ENCODE data around the gene NOC2L. TPM values are rescaled to one million over a fixed set of nuclear protein-coding genes. Genes with fewer than 3 reads are reported as not detected.

NOC2L gene
- total RNA-seq, 1 experiment from 2014 or later = 130 TPM

- H2AK5ac ChIP-seq (ENCODE audit: insufficient read length, low read length) = no peak overlapping the region
- H3K9me3 ChIP-seq (ENCODE audit: control insufficient read depth, low read depth, low read length) = no peaks in the 10 kb centered on the region
- no peak overlapping the region for H3K18ac ChIP-seq (ENCODE audit: insufficient read length, low read depth, low read length)
- H2BK12ac ChIP-seq (ENCODE audit: insufficient read length, low read depth, low read length) = no peak overlapping the region
- no peak overlapping the region for H3K4ac ChIP-seq (ENCODE audit: low read depth, low read length)
- Mint-ChIP-seq H3K9me3 (peaks cover 1 to 2% of the 10 kb centered on the region in 2 experiments; a peak in 3 of 5 replicates), H3K4me3 (peak overlapping the region in 1 of 2 experiments; percentile 38; a peak in 1 of 5 replicates), H3K4me1 (peaks cover 6 to 11% of the 10 kb centered on the region in 2 experiments), H3K27ac (no peak overlapping the region; a peak in 2 of 7 replicates), H3K36me3 (ENCODE audit: insufficient read depth in 1 of 3, low read depth in 3 of 3) (peaks cover 2 to 7% (median 3%) of the 10 kb centered on the region in 3 experiments; a peak in 3 of 7 replicates), H3K27me3 (ENCODE audit: low read depth) (peaks cover 95% of the 10 kb centered on the region)
- H3K27ac ChIP-seq (ENCODE audit: insufficient read length, low read depth, low read length) = no peak overlapping the region
- H3K4me1 ChIP-seq (ENCODE audit: insufficient read depth, low read length) = no peaks in the 10 kb centered on the region
- no peak overlapping the region for H3K9ac ChIP-seq (ENCODE audit: extremely low read depth, insufficient read length, low read length)
- H3K23me2 ChIP-seq (ENCODE audit: insufficient read length, low read depth, low read length, poor library complexity, severe bottlenecking) = peaks cover 6% of the 10 kb centered on the region
- no CpG with 5 or more reads among the region's 10 CpGs for WGBS (ENCODE audit: extremely low coverage, insufficient read length, low lambda C conversion rate)
- no peak overlapping the region for H2BK20ac ChIP-seq (ENCODE audit: low read depth, low read length, poor library complexity, severe bottlenecking)
- DNase-seq = no peak
- H3K23ac ChIP-seq (ENCODE audit: insufficient read length, low read depth, low read length) = no peak overlapping the region
- no peak overlapping the region for H3K56ac ChIP-seq (ENCODE audit: insufficient read length, low read depth, low read length)
- no peaks in the 10 kb centered on the region for H4K20me1 ChIP-seq (ENCODE audit: control insufficient read depth, insufficient read depth, insufficient read length)
- H3T11ph ChIP-seq (ENCODE audit: low read length) = no peak overlapping the region
- H2BK15ac ChIP-seq (ENCODE audit: low read depth, low read length) = no peak overlapping the region
- no peaks in the 10 kb centered on the region for H3K79me2 ChIP-seq (ENCODE audit: insufficient read depth, low read length)
- no peak overlapping the region for H2BK120ac ChIP-seq (ENCODE audit: low read depth, low read length, poor library complexity, severe bottlenecking)
- H3K27me3 ChIP-seq (ENCODE audit: insufficient read depth, low read length) = peaks cover 19% of the 10 kb centered on the region; the same call in 1 of the 2 replicates
- no peak overlapping the region for H4K8ac ChIP-seq (replicated peaks; ENCODE audit: insufficient read length, low read depth, low read length)
- no peak overlapping the region for H3K14ac ChIP-seq (ENCODE audit: insufficient read depth, low read length)
- no peak overlapping the region for H4K91ac ChIP-seq (ENCODE audit: insufficient read length, low read depth, low read length)
- H3K79me1 ChIP-seq (ENCODE audit: insufficient read depth, low read depth, low read length, poor library complexity, severe bottlenecking) = no peaks in the 10 kb centered on the region
- no peak overlapping the region for H2AFZ ChIP-seq (ENCODE audit: low read length)
- no peak overlapping the region for H4K5ac ChIP-seq (ENCODE audit: insufficient read length, low read depth, low read length)
- H2BK5ac ChIP-seq (ENCODE audit: insufficient read length, low read length) = no peak overlapping the region
- no peak for TF ChIP-seq CTCF (conservative IDR thresholded peaks at IDR 0.05)
- no peak overlapping the region for H3K4me2 ChIP-seq (ENCODE audit: insufficient read depth, insufficient read length, low read length)
Observed at GRCh38 chr1:903305-903704, 55.8 kb downstream of the NOC2L start.

Data from H9 (cell line).